ENCODE data around the gene NPC1L1. TPM values are rescaled to one million over a fixed set of nuclear protein-coding genes. Genes with fewer than 3 reads are reported as not detected.
"Not testable (repeated sequence)": the region's sequence is repeated elsewhere in the genome, so short reads cannot be mapped to it uniquely, and the experiment has no call there.

The NPC1L1 gene
- total RNA-seq, 1 experiment from 2014 or later = 0.07 TPM

GRCh38 chr7:44567884-44568283 is 26.8 kb upstream of the NPC1L1 start:
- no peaks in the 10 kb centered on the region for H3K27me3 ChIP-seq
- DNase-seq = no peak
- H3K4me3 ChIP-seq = no peak overlapping the region
- H3K36me3 ChIP-seq = peaks cover 88% of the 10 kb centered on the region
- H3K9me3 ChIP-seq = no peaks in the 10 kb centered on the region

GRCh38 chr7:44566680-44567079 is 25.6 kb upstream of the NPC1L1 start:
- DNase-seq = no peak
- Histone ChIP-seq H3K36me3 (peaks cover 76% of the 10 kb centered on the region), H3K4me3 (no peak overlapping the region), H3K9me3 (no peaks in the 10 kb centered on the region), H3K27me3 (no peaks in the 10 kb centered on the region)

DNA sequence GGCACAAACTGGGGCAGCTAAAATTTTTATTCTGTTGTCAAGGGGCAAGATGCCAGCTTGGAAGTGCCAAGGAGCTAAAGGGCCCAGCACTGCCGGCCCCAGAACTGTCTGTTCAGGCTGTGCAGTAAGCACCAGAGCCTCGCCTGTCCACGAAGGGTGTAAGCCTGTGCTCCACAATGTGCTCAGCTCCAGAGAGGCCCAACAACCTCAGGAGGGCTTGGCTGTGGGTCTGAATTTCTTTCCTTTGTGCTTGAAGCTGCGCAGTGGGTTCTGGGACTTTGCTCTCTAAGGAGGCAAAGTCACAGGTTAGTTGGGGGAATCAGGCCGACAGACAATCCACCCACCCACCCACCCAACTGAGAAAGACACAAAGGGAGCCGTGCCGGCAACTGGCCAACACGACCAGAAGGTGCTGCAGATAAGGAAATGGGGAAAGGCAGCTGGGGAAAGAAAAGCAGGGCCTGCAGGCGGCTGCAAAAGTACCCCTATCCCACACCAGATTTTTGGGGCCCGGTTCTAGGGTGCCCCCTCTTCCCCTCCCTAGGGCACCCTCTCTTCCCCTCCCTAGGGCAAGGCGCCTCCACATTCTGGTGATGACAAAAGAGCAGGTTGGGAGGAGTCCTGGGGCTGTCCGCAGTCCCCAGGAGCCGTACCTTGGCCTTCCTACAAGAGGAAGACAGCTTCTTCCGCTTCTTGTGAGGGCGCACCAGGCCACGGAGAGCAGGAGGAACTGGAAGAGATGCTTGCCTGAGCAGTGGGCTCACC is 24.8 kb upstream of the NPC1L1 start:
- H3K36me3 ChIP-seq = peaks cover 69% of the 10 kb centered on the region

GRCh38 chr7:44565097-44565794 is 24.1 kb upstream of the NPC1L1 start:
- Histone ChIP-seq H3K4me3 (no peak overlapping the region), H3K9me3 (no peaks in the 10 kb centered on the region), H3K36me3 (peaks cover 62% of the 10 kb centered on the region), H3K27me3 (no peaks in the 10 kb centered on the region)
- peak; percentile 52 for DNase-seq

More for the DNA sequence above, 24.8 kb upstream of the NPC1L1 start:
- H3K9me3 ChIP-seq = no peaks in the 10 kb centered on the region
- no peak overlapping the region for H3K4me3 ChIP-seq
- no peak for DNase-seq
- H3K27me3 ChIP-seq = no peaks in the 10 kb centered on the region

GRCh38 chr7:44564606-44565005 is 23.5 kb upstream of the NPC1L1 start:
- no peak overlapping the region for H3K4me3 ChIP-seq
- H3K36me3 ChIP-seq = peaks cover 55% of the 10 kb centered on the region
- no peaks in the 10 kb centered on the region for H3K27me3 ChIP-seq
- no peaks in the 10 kb centered on the region for H3K9me3 ChIP-seq
- DNase-seq = no peak

GRCh38 chr7:44563171-44563679 is 22.1 kb upstream of the NPC1L1 start:
- no peak overlapping the region for H3K4me3 ChIP-seq
- DNase-seq = no peak
- no peaks in the 10 kb centered on the region for H3K9me3 ChIP-seq
- peaks cover 41% of the 10 kb centered on the region for H3K36me3 ChIP-seq
- no peaks in the 10 kb centered on the region for H3K27me3 ChIP-seq

DNA sequence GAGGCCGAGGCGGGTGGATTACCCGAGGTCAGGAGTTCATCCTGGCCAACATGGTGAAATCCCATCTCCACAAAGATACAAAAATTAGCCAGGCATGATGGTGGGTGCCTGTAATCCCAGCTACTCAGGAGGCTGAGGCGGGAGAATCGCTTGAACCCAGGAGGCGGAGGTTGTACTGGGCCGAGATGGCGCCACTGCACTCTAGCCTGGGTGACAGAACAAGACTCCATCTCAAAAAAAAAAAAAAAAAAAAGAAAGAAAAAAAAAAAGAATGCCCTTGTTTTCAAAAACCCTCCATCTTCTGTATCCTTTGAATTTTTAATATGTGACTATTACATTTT is 21.5 kb upstream of the NPC1L1 start:
- peaks cover 35% of the 10 kb centered on the region for H3K36me3 ChIP-seq
- H3K9me3 ChIP-seq, H3K27me3 ChIP-seq, H3K4me3 ChIP-seq, DNase-seq: not testable (repeated sequence)

- no peak overlapping the region for H3K4me3 ChIP-seq
- DNase-seq = peak; percentile 68
- peaks cover 34% of the 10 kb centered on the region for H3K36me3 ChIP-seq
- H3K9me3 ChIP-seq = no peaks in the 10 kb centered on the region
- H3K27me3 ChIP-seq = no peaks in the 10 kb centered on the region
These were observed 21.0 kb upstream of the NPC1L1 start for GRCh38 chr7:44561962-44562621.

GRCh38 chr7:44561481-44561880 is 20.4 kb upstream of the NPC1L1 start:
- Histone ChIP-seq H3K9me3 (no peaks in the 10 kb centered on the region), H3K36me3 (peaks cover 30% of the 10 kb centered on the region), H3K4me3 (no peak overlapping the region), H3K27me3 (no peaks in the 10 kb centered on the region)
- DNase-seq = no peak

GRCh38 chr7:44559485-44559884 is 18.4 kb upstream of the NPC1L1 start:
- peak; percentile 22 for DNase-seq
- H3K27me3 ChIP-seq = no peaks in the 10 kb centered on the region
- no peak overlapping the region for H3K4me3 ChIP-seq
- H3K9me3 ChIP-seq = no peaks in the 10 kb centered on the region
- peaks cover 13% of the 10 kb centered on the region for H3K36me3 ChIP-seq

GRCh38 chr7:44557485-44557884 is 16.4 kb upstream of the NPC1L1 start:
- Histone ChIP-seq H3K36me3 (no peaks in the 10 kb centered on the region), H3K4me3 (no peak overlapping the region), H3K9me3 (no peaks in the 10 kb centered on the region), H3K27me3 (no peaks in the 10 kb centered on the region)
- no peak for DNase-seq

DNA sequence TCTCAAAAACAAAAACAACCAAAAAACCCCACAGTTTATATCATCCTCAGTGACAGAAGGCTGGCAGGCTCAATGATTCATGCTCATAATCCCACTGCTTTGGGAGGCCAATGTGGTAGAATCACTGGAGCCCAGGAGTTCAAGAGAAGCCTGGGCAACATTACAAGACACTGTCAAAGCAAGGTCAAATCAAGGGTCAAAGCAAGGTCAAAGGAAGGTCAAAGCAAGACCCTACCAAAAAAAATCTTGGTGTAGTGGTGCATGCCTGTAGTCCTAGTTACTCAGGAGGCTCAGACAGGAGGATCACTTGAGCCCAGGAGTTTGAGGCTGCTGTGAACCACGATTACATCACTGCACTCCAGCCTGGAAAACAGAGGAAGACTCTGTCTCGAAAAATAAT is 14.2 kb upstream of the NPC1L1 start:
- H3K9me3 ChIP-seq = no peaks in the 10 kb centered on the region
- no peak for DNase-seq
- no peaks in the 10 kb centered on the region for H3K27me3 ChIP-seq
- no peaks in the 10 kb centered on the region for H3K36me3 ChIP-seq
- H3K4me3 ChIP-seq = no peak overlapping the region

DNA sequence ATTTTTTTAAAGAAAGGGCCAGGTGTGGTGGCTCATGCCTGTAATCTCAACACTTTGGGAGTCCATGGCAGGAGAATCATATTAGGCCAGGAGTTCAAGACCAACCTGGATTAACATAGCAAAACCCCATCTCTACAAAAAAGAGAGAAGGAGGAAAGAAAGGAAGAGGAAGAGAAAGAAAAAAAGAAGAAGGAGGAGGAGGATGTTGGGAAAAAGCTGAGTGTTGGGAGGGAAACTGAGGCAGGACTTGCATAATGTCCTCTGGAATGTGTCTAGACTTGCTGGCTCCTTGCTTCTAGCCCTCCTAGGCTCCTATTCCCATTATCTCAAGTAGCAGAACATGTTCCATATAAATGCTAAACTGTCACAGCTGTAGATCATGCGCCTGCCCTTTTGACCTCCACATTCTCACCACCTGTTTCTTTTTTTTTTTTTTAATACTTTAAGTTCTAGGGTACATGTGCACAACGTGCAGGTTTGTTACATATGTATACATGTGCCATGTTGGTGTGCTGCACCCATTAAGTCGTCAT is 11.4 kb upstream of the NPC1L1 start:
- H3K4me3 ChIP-seq, DNase-seq: not testable (repeated sequence)

DNA sequence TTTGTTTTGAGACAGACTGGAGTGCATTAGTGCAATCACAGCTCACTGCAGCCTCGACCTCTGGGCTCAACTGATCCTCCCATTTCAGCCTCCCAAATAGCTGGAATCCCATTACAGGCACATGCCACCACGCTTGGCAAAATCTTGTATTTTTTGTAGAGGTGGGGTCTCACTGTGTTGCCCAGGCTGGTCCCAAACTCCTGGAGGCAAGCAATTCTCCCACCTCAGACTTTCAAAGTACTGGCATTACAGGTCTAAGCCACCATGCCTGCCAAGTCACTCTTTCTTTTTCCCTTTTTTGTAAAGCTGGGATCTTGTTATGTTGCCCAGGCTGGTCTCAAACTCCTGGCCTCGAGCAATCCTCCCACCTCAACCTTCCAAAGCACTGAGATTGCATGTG is 8.3 kb upstream of the NPC1L1 start:
- Histone ChIP-seq H3K27me3 (no peaks in the 10 kb centered on the region), H3K4me3 (no peak overlapping the region), H3K36me3 (no peaks in the 10 kb centered on the region), H3K9me3 (no peaks in the 10 kb centered on the region)
- DNase-seq = no peak

More for the DNA sequence above, 11.4 kb upstream of the NPC1L1 start:
- H3K9me3 ChIP-seq, H3K36me3 ChIP-seq, H3K27me3 ChIP-seq: not testable (repeated sequence)

DNA sequence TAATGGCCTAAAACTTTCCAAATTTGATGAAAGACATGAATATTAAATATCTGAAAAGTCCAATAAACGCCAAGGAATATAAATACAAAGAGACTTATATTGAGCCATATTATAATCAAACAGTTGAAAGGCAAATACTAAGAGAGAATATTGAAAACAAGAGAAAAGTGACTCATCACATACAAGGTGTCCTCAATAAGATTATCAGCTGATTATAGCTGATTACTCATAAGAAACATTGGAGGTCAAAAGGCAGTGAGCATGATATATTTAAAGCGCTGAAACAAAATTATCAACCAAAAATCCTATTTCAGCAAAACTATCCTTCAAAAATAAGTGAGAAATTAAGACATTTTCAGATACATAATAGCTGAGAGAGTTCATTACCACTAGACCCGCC is 7.8 kb upstream of the NPC1L1 start:
- H3K27me3 ChIP-seq = no peaks in the 10 kb centered on the region

DNA sequence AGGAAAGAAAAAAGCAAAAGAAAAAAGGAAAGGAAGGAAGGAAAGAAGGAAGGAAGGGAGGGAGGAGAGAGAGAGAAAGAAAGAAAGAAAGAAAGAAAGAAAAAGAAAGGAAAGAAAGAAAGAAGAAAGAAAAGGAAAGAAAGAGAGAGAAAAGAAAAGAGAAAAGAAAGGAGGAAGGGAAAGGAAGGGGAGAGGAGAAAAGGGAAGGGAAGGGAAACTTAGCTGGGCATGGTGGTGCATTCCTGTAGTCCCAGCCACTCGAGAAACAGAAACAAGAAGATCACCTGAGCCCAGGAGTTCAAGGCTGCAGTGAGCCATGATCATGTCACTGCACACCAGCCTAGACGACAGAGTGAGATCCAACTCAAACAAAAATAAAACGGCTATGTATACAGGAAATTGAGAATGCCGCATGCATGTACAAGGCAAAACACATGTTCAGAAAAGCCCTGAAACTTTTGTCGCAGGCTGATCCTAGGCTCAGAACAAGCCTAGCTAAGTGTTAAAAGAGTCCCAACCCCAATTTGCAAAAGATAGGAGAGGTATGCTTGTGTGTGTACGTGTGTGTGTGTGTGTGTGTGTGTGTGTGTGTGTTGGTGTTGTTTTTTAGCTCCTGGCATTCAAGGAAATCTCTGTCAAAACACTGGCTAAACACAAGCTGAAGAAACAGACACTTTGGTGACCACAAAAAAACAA is 6.6 kb upstream of the NPC1L1 start:
- Histone ChIP-seq H3K9me3 (no peaks in the 10 kb centered on the region), H3K36me3 (no peaks in the 10 kb centered on the region), H3K4me3 (no peak overlapping the region), H3K27me3 (no peaks in the 10 kb centered on the region)
- DNase-seq = no peak

More for the DNA sequence above, 7.8 kb upstream of the NPC1L1 start:
- Histone ChIP-seq H3K9me3 (no peaks in the 10 kb centered on the region), H3K36me3 (no peaks in the 10 kb centered on the region), H3K4me3 (no peak overlapping the region)
- DNase-seq = no peak
